ENCODE measurements around the gene CILP2. TPM values are rescaled to one million over a fixed set of nuclear protein-coding genes. Genes with fewer than 3 reads are reported as not detected.

CILP2 gene
- total and polyA plus RNA-seq, 2 of the 8 experiments (the other 6 are each of a cell fraction or from before 2014, with no cell fraction given), result 4.4 to 5.8 TPM

DNA sequence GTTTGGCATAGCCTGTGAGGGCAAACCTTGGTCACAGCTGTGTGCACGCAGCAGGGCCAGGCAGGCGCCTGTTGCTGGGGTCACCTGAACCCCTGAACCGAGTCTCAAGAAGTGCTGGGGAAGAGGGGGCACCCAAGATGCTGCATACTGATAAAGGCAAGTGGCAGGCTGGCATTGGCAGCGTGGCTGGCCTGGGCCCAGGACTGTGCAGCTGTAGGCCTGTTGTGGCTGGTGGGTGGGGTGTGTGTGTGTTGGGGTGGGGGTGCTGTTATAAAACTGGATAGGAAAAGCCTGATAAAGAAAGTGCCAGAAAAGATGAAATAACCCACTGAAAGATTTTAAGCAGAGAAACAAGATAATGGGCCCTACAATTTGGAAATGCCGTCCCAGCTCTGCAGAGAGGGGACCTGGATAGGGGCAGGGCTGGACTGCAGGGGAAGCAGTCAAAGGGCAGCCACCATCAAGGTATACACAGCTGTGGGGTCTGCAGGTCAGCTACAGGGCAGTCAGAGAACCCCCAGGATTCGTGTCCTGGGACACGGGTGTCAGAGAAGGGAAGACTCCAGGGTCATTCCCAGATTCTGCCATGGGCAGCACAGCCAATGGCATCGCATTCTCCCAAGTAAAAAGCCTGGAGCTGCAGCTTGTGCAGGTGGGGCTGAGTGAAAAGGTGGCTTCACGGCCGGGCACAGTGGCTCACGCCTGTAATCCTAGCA is 33.2 kb downstream of the CILP2 start:
- Histone ChIP-seq H3K9ac (replicated peaks in 1 of 4; ENCODE audit: extremely low read depth in 1 of 4, low read depth in 3 of 4, low read length in 3 of 4) (no peak overlapping the region; a peak in 1 of 7 replicates), H3K27ac (ENCODE audit: low read depth, low read length) (no peak overlapping the region), H2AK5ac (ENCODE audit: low read depth, low read length) (no peak overlapping the region), H2BK120ac (replicated peaks; ENCODE audit: low read depth, low read length) (no peak overlapping the region), H2BK5ac (ENCODE audit: low read depth, low read length) (no peak overlapping the region), H3K4me1 (replicated peaks in 1 of 4; ENCODE audit: control insufficient read depth in 3 of 4, insufficient read depth in 4 of 4, low read length in 3 of 4) (peaks cover 0 to 10% (median 2%) of the 10 kb centered on the region in 4 experiments; a peak in 5 of 7 replicates), H3K4ac (replicated peaks; ENCODE audit: insufficient read length, low read depth, low read length) (no peak overlapping the region), H3K4me2 (ENCODE audit: insufficient read depth in 1 of 2, low read depth in 2 of 2, low read length in 2 of 2) (no peak overlapping the region), H3K79me1 (ENCODE audit: low read depth, low read length) (no peaks in the 10 kb centered on the region; the same call in 1 of the 2 replicates), H4K8ac (ENCODE audit: extremely low read depth, insufficient read depth, low read length) (no peak overlapping the region), H3K23me2 (ENCODE audit: low read depth, low read length) (no peaks in the 10 kb centered on the region; the same call in 1 of the 2 replicates), H2AFZ (ENCODE audit: low read length) (no peak overlapping the region), H4K91ac (replicated peaks; ENCODE audit: insufficient read length, low read length) (no peak overlapping the region), H2BK15ac (ENCODE audit: low read length) (no peak overlapping the region), H3K4me3 (ENCODE audit: extremely low read depth in 1 of 4, insufficient read depth in 2 of 4, low read depth in 3 of 4, low read length in 4 of 4) (no peak overlapping the region), H4K5ac (ENCODE audit: insufficient read length, low read depth, low read length) (no peak overlapping the region), H3K14ac (ENCODE audit: insufficient read length) (no peak overlapping the region), H3K27me3 (replicated peaks in 1 of 4; ENCODE audit: control insufficient read depth in 3 of 4, extremely low read depth in 1 of 4, insufficient read depth in 3 of 4, low read length in 3 of 4) (no peaks in the 10 kb centered on the region; a peak in 1 of 7 replicates), H3K23ac (ENCODE audit: insufficient read length) (no peak overlapping the region), H4K20me1 (replicated peaks in 1 of 2; ENCODE audit: control insufficient read depth in 1 of 2, insufficient read depth in 2 of 2, low read length in 2 of 2) (peaks cover 0 to 1% of the 10 kb centered on the region in 2 experiments), H3K18ac (ENCODE audit: extremely low read depth, low read length) (no peak overlapping the region), H3K79me2 (ENCODE audit: control insufficient read depth in 1 of 2, insufficient read depth in 2 of 2, low read length in 2 of 2) (no peaks in the 10 kb centered on the region), H2BK12ac (ENCODE audit: low read depth, low read length) (no peak overlapping the region), H3K36me3 (ENCODE audit: control insufficient read depth in 2 of 4, insufficient read depth in 4 of 4, low read length in 3 of 4) (no peaks in the 10 kb centered on the region; a peak in 1 of 8 replicates), H3K56ac (replicated peaks; ENCODE audit: insufficient read length, low read depth, low read length) (no peak overlapping the region), H2BK20ac (ENCODE audit: low read length) (no peak overlapping the region), H3K9me3 (ENCODE audit: insufficient read depth in 2 of 2, low read depth in 1 of 2, low read length in 1 of 2) (no peaks in the 10 kb centered on the region)
- 90% methylated on average over 11 of the region's 11 CpGs; no CpG with 5 or more reads in 1 of the 2 experiments for WGBS, 2 experiments (ENCODE audit: extremely low coverage in 1 of 2, insufficient coverage in 1 of 2, insufficient read length in 1 of 2, insufficient replicate concordance in 2 of 2, low coverage in 1 of 2, low lambda C conversion rate in 2 of 2, missing lambda C conversion rate in 1 of 2)
- ChIA-PET POLR2A (ENCODE audit: partially characterized antibody) (no interaction called here), CTCF (ENCODE audit: partially characterized antibody) (interaction anchor here (0.9 to 20.0 kb wide), 5 partner anchors 11 to 39 kb away, joined by 3 to 223 read pairs (median 3); no protein-coding TSS in a partner anchor)
- no peak for DNase-seq (ENCODE audit: low read depth in 1 of 2, low spot score in 2 of 2)
- FAIRE-seq, result no peak
- TF ChIP-seq POLR2A (IDR thresholded peaks at IDR 0.05; ENCODE audit: control extremely low read depth in 1 of 2, low read depth in 2 of 2, low read length in 2 of 2), result no peak
- TF ChIP-seq RXRA (IDR thresholded peaks at IDR 0.05; ENCODE audit: insufficient read depth, low read depth, low read length), result no peak
- no peak for TF ChIP-seq RBBP5 (IDR thresholded peaks at IDR 0.05; ENCODE audit: borderline replicate concordance, low read depth, low read length)

All from H1 (cell line).